Measurements from ENCODE around the gene MRM1.
"Not testable (repeated sequence)": the region's sequence is repeated elsewhere in the genome, so short reads cannot be mapped to it uniquely, and the experiment has no call there.

MRM1 gene

DNA sequence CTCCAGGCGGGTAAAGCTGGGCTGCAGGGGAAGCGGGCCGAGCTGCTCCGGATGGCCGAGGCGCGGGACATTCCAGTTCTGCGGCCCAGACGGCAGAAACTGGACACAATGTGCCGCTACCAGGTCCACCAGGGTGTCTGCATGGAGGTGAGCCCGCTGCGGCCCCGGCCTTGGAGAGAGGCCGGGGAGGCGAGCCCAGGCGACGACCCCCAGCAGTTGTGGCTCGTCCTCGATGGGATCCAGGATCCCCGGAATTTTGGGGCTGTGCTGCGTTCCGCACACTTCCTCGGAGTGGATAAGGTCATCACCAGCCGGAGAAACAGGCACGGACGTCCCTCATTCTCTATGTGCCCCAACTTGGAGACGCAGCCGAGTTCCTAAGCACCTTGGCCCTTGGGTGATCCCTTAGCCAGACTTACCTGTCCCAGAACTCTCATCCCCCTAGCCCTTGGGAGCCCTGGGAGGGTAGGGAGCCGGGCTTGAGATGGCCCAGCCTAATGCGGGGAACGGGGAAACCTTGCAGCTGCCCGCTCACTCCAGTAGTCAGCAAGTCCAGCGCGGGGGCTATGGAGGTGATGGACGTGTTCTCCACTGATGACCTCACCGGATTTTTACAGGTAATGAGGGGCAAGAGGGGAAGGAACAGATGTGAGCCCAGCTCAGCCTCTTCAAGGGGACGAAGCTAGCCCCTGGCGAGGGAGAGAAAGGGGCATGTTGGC, 806 bp downstream of the MRM1 start:
- no peak for DNase-seq (ENCODE audit: low spot score)

DNA sequence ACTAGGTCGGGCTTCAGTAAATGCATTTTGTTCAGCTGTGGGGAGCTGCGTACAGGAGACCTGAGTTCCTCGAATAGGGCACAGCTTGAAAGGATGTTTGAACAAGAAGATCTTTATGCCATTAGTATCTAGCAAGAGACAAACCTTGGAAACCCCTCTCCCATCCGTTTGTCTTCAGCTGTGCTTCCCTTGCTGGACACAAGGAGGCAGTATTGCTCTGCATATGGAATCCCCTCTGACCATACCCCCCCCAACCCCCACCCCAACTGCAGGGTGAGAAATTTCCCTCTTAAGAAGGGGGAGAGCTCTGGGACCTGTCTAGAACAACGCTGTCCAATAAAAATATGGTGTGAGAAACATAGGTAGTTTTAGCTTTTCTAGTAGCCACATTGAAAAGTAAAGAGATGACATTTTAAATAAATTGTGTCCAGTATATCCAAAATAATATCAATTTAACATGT, 1.6 kb downstream of the MRM1 start:
- DNase-seq (ENCODE audit: low spot score), result peak; percentile 71

DNA sequence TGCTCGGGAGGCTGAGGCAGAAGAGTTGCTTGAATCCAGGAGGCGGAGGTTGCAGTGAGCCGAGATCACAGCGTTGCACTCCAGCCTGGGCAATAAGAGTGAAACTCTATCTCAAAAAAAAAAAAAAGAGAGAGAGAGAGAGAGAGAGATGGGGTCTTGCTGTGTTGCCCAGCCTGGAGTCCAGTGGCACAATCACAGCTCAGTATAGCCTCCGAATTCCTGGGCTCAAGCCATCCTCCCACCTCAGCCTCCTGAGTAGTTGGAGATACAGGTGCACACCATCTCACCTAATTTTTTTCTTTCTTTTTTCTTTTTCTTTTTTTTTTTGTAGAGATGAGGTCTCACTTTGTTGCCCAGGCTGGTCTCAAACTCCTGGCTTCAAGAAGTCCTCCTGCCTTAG, 3.6 kb downstream of the MRM1 start:
- not testable (repeated sequence) for DNase-seq (ENCODE audit: low spot score)

DNA sequence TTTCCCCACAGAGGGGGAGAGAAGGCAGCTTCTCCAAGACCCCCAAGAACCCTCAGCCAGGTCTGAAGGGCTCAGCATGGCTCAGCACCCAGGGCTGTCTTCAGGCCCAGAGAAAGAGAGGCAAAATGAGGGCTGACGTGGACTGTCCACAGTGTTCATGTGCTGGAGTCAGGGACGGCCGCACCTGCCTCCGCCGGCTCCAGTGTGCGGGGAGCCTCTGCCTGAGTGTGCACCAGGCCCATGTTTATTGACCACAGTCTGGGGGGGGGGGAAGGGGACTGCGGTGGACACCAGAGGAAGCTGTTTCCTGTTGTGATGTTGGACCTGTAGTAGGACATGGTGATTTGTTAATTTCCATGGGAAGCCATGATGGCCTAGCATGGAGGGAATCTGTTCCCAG, 6.9 kb downstream of the MRM1 start:
- DNase-seq (ENCODE audit: low spot score), result no peak

DNA sequence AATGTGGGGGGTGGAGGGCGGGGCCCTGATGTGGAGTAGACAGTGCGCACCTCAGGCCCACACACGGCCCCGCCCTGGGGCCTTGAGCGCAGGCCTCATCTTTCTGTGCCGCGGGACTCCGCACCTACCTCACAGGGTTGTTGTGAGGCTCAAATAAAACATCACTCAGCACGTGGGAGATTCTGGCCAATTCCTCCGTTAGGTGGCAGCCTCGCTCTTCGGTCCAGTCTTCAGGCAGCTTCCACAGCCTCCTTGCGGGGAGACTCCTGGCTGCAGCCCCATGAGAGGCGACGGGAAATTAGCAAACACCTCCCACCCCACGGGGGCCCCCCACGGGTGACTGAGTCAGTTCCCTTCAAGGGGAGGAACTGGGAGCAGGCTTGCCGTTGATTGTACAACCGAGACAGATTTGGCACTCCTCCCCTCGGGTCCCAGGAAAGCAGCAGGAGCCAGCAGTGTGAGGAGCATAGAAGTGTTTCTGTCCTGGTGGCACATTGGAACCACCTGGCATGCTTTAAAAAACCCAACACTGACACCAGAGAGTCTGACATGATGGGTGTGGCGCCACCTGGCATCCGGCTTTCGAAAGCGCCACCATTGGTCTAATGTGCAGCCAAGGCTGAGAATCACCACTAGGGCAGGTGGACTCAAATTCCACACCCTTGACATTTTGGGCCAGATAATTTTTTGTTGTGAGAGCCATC, 7.6 kb downstream of the MRM1 start:
- peak; percentile 77 for DNase-seq (ENCODE audit: low spot score)

DNA sequence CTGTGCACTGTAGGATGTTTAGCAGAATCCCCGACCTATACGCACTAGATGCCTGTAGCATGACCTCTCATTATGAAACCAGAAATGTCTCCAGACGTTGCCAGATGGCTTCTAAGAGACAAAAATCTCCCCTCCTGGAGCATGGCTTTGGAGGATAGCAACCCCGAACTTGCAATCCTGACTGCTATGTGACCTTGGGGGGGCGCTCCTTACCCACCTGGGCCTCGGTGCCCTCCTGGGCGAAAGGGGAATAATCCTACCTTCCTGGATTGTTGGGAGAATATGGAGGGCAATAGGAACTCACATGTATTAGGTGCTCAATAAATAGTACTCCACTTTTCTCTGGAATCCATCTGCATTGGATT, 8.1 kb downstream of the MRM1 start:
- DNase-seq (ENCODE audit: low spot score), result no peak

DNA sequence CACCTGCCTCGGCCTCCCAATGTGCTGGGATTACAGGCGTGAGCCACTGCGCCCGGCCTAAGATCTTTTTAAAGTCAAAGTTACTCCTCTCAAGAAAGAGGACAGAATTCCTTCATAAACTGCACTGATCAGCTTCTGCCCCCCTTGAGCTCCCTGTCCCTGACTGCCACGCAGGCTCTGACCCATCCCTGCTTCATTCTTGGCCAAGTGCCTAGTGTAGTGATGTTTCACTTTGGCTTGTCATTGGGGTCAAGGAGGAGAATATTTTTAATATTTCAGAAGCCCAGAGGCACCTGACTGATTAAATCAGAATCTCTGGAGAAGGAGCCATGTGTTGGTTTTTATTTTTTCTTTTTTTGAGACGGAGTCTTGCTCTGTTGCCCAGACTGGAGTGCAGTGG, 9.1 kb downstream of the MRM1 start:
- no peak for DNase-seq (ENCODE audit: low spot score)

DNA sequence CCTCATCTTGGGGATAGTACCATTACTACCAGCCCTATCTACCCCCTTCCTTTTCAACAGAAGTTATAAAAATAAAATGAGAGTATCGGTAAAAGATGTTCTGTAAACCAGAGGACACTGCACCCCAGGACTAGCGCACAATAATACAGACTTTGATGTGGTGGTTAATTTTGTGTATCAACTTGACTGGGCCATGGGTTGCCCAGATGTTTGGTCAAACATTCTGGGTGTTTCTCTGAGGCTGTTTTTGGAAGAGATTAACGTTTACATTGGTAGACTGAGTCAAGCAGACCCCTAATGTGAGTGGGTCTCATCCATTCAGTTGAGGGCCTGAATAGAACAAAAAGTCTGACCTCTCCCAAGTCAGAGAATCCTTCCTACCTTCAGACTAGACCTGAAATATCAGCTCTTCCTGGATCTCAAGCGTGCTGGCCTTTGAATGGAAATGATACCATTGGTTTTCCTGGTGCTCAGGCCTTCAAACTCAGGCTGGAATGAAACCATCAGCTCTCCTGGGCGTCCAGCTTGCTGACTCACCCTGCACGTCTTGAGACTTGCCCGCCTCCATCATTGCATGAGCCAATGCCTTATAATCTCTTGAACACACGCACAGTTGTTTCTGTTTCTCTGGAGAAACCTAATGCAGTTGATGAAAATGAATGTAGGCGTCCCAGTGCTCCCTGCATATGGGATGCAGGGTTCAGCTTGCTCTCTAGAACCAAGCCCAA, 10.1 kb downstream of the MRM1 start:
- DNase-seq (ENCODE audit: low spot score), result peak; percentile 68

DNA sequence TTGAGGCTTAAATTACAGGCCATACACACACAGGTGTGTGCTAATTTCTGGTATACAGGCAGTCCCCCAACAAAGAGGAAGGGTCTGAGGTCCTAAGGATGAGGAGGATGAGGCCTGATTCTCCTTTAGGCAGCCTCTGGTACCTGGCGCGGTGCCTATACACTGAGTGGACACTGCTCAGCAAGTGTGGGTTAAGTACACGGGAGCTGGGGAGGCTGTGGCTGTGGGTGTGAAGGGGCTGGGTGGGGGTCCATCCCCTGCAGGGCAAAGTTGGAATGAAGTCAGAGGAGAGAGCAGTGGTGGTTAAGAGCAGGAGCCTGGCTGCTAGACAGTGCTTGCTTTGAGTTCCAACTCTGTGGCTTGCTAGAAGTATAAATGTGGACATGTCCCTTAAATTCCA, 10.9 kb downstream of the MRM1 start:
- DNase-seq (ENCODE audit: low spot score), result no peak

DNA sequence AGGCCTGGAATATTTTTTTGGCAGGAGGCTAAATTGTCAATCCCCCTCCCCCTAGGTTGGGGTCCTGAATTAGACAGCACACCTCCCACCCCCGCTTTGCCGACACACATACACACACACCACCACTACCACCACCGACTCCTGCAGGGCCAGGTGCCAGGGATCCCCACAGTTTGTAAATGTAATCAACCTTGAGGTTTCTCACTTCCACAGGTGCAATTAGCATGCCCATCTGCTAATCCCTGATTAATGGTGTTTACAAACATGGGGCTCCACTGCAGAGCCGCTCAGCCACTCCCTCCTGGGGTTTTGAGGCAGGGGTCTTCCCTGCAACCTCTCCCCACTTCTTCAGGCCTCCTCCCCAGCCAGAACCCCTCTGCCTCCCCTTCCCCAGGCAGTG, 11.8 kb downstream of the MRM1 start:
- DNase-seq (ENCODE audit: low spot score), result no peak

DNA sequence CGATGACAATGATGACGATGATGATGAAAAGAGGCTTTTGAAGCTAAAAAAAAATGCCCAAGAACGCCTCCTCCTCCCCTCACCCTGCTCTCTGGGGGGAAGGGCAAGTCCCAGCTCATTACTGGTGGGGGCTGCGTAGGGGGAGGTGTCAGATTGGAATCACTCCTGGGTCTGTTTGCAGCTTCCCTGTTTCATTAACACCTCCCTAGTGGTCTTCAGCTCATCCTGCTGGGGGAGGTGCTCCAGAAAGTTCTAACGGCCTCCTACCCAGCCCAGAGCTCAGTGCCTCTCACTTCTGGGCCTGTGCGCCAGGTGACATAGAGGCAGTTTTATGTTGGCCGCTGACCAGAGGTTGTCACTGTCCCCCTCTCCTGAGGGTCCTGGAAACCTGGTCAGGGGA, 12.7 kb downstream of the MRM1 start:
- no peak for DNase-seq (ENCODE audit: low spot score)

DNA sequence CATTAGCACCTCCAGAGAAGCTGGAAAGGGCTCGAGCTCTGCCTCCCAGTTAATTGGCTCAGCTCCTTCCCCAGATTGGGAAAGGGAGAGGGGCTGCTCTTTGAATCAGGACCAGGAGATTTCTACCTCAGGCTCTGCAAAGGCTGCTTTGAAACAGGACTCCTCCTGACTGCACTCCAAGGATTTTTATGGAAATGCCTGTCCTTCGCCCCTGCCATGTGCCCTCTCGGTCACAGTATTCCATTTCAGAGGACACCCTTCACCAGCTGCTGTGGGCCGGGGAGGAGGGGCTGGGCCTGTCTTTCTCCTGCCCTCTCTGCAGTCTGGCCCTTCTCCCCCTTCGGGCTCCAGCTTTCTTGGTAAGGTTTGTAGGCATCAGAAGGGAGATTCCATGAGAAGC, 13.6 kb downstream of the MRM1 start:
- DNase-seq (ENCODE audit: low spot score), result no peak

DNA sequence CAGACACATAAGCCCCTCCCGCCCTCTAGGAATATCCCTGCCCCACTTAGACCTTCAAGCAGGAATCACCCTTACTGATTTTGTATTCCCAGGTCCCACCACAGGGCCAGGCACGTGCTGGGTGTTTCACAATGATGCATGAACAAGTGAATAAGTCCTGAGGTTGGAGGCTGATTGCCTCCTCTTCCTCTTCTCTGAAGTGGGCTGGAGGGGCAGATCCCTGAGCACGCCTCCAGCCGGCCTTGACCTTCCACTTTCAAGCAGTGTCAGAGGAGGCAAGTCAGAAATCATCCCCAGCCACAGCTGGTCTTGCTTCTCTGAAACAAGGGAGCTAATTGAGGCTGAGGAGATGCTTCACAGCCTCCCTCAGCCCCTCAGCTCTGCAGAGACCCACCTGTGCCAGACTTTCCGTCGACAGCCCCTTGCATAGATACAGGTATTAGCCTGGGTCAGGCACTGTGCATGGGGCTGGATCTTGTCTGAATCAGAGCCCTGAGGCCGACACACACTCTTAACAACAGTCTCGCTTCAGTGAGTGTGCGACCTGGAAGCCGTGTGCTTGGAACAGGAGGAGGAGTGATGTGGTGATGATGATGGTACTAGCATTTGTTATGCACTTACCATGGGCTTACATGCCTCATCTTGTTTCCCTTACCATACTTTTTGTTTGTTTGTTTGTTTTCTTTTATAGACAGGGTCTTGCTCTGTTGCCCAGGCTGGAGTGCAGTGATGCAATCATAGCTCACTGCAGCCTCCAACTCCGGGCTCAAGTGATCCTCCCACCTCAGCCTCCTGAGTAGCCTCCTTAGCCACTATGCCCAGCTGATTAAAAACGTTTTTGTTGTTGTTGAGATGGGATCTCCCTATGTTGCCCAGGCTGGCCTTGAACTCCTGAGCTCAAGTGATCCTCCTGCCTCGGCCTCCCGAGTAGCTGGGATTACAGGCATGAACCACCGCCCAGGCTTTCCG, 15.0 kb downstream of the MRM1 start:
- no peak for DNase-seq (ENCODE audit: low spot score)

DNA sequence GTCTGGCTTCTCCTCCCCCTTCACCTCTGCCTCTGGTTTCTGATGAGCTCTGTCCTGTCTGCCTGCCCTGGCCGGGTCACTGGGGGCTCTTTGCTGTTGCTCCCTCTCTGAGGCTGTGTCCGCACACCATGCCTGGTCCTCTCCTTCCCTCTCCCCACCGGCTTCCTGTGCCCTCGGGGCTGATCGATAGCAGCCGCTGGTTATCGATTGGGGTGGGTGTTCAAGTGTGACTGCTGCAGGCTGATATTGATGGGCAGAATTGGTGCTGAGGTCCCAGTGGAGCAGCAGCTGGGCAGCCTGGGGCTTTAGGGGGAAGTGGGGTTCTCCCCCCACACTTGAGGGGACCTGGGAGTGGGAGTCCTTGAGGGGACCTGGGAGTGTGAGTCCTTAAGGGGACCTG, 16.4 kb downstream of the MRM1 start:
- no peak for DNase-seq (ENCODE audit: low spot score)

DNA sequence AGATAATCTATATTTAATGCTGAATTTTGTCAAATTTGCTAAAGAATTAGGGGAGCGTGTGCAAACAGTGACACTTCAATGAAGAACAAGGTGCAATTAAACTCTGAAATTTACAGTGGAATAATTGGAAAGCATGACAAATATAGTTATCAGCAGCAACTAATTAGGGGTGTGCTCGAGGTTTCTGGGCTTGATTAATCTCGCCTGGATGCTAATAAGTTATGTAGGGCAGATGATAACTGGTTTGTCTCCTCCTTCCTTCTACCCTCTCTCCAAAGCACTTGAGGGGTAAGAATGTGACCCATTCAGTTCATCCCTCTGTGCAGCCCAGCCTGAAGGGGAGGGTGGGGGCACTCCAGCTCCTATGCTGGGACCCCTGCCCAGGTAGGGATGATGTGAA, 21.9 kb downstream of the MRM1 start:
- DNase-seq (ENCODE audit: low spot score), result no peak

DNA sequence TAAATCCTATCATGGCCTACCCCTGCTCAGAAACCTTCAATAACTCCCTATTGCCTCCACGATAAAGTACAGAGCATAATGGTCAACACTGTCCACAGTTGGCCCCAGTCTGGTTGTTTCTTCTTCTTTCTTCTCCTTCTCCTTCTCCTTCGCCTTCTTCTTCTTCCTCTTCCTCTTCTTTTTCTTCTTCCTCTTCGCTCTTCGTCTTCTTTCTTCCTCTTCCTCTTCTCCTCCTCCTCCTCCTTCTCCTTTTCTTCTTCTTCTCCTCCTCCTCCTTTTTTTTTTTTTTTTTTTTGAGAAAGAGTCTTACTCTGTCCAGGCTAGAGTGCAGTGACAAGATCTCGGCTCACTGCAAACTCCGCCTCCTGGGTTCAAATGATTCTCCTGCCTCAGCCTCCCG, 23.8 kb downstream of the MRM1 start:
- no peak for DNase-seq (ENCODE audit: low spot score)

DNA sequence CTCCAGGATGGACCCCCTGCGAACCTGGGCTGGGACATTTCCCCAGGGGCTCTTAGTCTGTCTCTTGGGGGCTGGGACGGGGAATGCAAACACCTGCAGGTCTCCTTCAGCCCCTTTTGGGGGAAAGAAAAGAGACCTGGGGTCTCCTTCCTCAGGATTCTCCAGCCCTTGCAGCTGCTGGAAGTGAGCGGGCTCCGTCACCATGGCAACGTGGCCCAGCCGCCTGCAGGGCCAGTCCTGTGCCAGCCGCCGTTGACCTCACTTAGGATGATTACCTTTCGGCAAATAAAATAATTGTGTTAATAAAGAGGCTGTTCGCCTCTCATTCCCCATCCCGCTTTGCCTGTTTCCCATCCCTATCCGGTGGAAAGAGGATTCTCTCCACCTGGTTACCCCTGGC, 25.7 kb downstream of the MRM1 start:
- no peak for DNase-seq (ENCODE audit: low spot score)

DNA sequence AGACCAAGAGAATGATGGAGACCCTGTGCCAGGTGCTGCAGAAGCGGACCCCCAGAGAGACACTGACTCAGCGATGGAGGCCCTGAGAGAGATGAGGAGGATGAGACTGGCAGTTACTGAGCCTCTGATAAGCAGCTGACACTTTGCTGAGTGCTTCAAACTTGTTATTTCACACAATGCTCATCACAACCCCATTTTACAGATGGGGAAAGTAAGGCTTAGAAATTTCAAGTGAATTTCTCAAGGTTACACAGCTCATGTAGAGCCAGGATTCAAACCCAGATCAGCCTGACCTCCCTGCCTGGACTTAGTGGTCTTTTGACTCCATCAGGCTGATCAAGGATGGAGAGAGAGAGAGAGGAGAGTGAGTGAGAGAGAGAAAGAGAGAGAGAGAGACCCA, 27.2 kb downstream of the MRM1 start:
- no peak for DNase-seq (ENCODE audit: low spot score)

DNA sequence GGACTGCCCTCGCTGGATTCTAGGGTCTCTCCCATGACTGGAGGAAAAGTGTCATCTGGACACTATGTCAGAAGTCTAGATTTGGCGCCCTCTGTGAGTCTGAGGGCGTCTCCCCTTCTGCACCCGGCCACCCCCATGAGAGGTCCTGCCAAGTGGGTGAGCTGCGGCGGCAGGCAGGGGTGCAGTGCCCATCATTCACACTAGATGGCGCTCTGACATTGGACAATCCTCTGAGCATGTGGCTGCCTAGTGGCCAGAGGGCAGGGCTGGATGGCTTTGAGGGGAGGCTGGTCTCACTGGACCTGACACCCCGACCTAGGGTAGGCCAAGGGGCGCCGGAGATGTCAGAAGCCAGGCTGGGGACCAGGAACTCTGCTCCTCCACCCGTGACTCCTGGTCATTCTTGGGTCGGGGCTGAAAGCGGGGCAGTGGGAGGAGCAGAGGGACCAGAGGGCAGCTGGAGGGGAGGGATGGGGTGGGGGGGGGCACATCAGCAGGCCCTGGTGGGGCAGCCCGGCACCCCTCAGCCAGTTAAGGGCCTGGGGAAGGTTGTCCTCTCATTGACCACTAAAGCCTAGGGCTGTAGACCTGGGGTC, 28.0 kb downstream of the MRM1 start:
- DNase-seq (ENCODE audit: low spot score), result peak; percentile 88

DNA sequence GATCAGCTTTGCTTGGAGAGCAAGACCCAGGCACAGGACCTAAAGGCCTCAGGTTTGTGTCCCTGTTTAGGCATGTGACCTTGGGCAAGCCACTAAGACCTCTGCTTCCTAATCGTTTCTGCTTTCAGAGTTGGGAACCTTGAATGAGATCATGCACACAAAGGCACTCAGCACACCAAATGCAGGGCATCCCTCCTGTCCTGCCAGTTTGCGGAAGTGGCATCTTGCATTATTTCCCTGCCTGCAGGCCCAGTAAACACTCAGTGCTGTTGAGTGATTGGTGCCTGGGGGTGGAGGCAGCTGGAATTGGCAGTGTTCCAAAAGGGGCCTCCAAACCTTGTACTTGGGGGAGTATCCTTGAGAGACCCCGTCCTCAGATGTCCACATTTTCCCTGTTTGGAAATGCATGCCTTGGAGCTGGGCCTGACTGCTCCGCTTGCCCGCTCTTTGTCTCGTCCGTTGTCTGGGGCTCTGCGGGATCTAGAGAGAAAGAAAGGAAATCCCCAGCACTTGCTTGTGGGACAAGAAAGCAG, 28.7 kb downstream of the MRM1 start:
- DNase-seq (ENCODE audit: low spot score), result no peak

DNA sequence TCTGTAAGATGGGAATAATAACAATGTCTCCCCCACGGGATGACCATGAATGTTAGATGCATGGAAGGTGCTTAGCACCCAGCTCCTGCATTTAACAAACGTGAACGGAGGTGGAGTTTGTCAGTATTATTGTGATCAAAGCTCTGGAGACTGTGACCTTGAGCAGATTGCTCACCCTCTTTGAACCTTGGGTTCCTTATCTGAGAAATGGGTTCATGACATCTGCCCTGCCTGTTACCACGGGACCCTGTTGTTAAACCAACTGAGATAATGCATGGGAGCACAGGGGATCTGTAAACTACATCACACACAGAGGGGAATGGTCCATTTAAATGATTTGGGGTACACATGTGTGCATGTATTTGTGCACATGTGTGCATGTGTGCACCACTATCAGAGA, 29.6 kb downstream of the MRM1 start:
- DNase-seq (ENCODE audit: low spot score), result no peak

Measured in AG08396 (cell line).